Measurements from ENCODE around the gene STARD5.

GRCh38 chr15:81302701-81303109, 21.2 kb downstream of the STARD5 start:
- TF ChIP-seq POLR2AphosphoS5 (IDR thresholded peaks at IDR 0.05) (no peak), CTCF (IDR thresholded peaks at IDR 0.05) (no peak), POLR2A (IDR thresholded peaks at IDR 0.05) (no peak), EP300 (IDR thresholded peaks at IDR 0.05) (no peak)
